Peyer's patch (tissue), 4 donors: ENCODE results near the gene NFYC. TPM values are rescaled to one million over a fixed set of nuclear protein-coding genes. Genes with fewer than 3 reads are reported as not detected.

Source experiments
- DNase-seq, 3 donors: peaks; one replicate each; pipeline ENCODE4 v3.0.0-alpha.2; 2017 to 2019
- H3K27ac ChIP-seq, 4 donors: fragments of 200-600 bp; sonication (generic); one replicate each; pipeline ENCODE4 v1.5.1; 2016 to 2019
- H3K27me3 ChIP-seq, 2 donors: fragments of 200-600 bp; sonication (generic); one replicate each; pipeline ENCODE4 v1.5.1; 2019
- H3K36me3 ChIP-seq, 3 donors: fragments of 200-600 bp; sonication (generic); one replicate each; pipeline ENCODE4 v1.5.1; 2016 to 2019
- H3K4me1 ChIP-seq, 4 donors: fragments of 200-600 bp; sonication (generic); one replicate each; pipeline ENCODE4 v1.5.1; 2016 to 2019
- H3K4me3 ChIP-seq, 4 donors: fragments of 200-600 bp; sonication (generic); 1 replicate in 3 of 4; 2 replicates in 1 of 4; pipeline ENCODE4 v1.5.1; 2016 to 2019; ENCODE audit warnings: mild to moderate bottlenecking in 1 of 4
- H3K9me3 ChIP-seq, 4 donors: fragments of 200-600 bp; sonication (generic); one replicate each; pipeline ENCODE4 v1.5.1; 2016 to 2019; ENCODE audit warnings: mild to moderate bottlenecking in 1 of 4
- CTCF ChIP-seq, 6 experiments: fragments of 450-650 bp in 4 of 6; fragments of 200-600 bp in 2 of 6; sonication (generic) in 1 of 6; IDR thresholded peaks; one replicate each; pipeline ENCODE4 v1.5.1; 2017 to 2019; ENCODE audit warnings: antibody characterized with exemption in 6 of 6, mild to moderate bottlenecking in 3 of 6, moderate library complexity in 1 of 6
- POLR2A ChIP-seq, 2 donors: fragments of 450-650 bp; IDR thresholded peaks; one replicate each; pipeline ENCODE4 v1.5.1; 2017; ENCODE audit warnings: antibody characterized with exemption in 2 of 2, mild to moderate bottlenecking in 2 of 2, moderate library complexity in 2 of 2
- total RNA-seq, 4 donors: library from RNA; depleted of rRNA; stranded (reverse); fragments of >200 nt; gene quantifications; one replicate each; pipeline ENCODE4 v1.1.0, GENCODE V29; 2016

Gene NFYC
- total RNA-seq, 4 donors from 2014 or later: 53.1 to 122 (median 65.0) TPM

- no peak for TF ChIP-seq POLR2A (IDR thresholded peaks at IDR 0.05)
- TF ChIP-seq CTCF (IDR thresholded peaks at IDR 0.05): no peak
- no peak overlapping the region for H3K27ac ChIP-seq
- no peaks in the 10 kb centered on the region for H3K9me3 ChIP-seq
- H3K4me3 ChIP-seq: no peak overlapping the region
- peaks cover 0 to 97% (median 0%) of the 10 kb centered on the region in 3 donors for H3K36me3 ChIP-seq
- DNase-seq: no peak
- no peaks in the 10 kb centered on the region for H3K4me1 ChIP-seq
- no peaks in the 10 kb centered on the region for H3K27me3 ChIP-seq
Observed at GRCh38 chr1:40764981-40765380, 73.5 kb downstream of the NFYC start.

- H3K36me3 ChIP-seq: peaks cover 0 to 97% (median 0%) of the 10 kb centered on the region in 3 donors
Observed at GRCh38 chr1:40766017-40766416, 74.5 kb downstream of the NFYC start.

GRCh38 chr1:40766560-40766959 lies 75.1 kb downstream of the NFYC start:
- DNase-seq: no peak
- no peaks in the 10 kb centered on the region for H3K4me1 ChIP-seq
- H3K4me3 ChIP-seq: no peak overlapping the region
- H3K27ac ChIP-seq: no peak overlapping the region
- H3K36me3 ChIP-seq: peaks cover 0 to 96% (median 0%) of the 10 kb centered on the region in 3 donors
- H3K9me3 ChIP-seq: no peaks in the 10 kb centered on the region
- TF ChIP-seq CTCF (IDR thresholded peaks at IDR 0.05): no peak
- no peak for TF ChIP-seq POLR2A (IDR thresholded peaks at IDR 0.05)
- no peaks in the 10 kb centered on the region for H3K27me3 ChIP-seq

More at GRCh38 chr1:40766017-40766416, 74.5 kb downstream of the NFYC start:
- H3K4me3 ChIP-seq: no peak overlapping the region
- no peak overlapping the region for H3K27ac ChIP-seq
- no peaks in the 10 kb centered on the region for H3K9me3 ChIP-seq
- TF ChIP-seq CTCF (IDR thresholded peaks at IDR 0.05) (no peak), POLR2A (IDR thresholded peaks at IDR 0.05) (no peak)
- no peaks in the 10 kb centered on the region for H3K4me1 ChIP-seq
- no peaks in the 10 kb centered on the region for H3K27me3 ChIP-seq
- no peak for DNase-seq

GRCh38 chr1:40768146-40768990 lies 76.9 kb downstream of the NFYC start:
- H3K36me3 ChIP-seq: peaks cover 0 to 93% (median 0%) of the 10 kb centered on the region in 3 donors
- no peaks in the 10 kb centered on the region for H3K9me3 ChIP-seq
- H3K4me1 ChIP-seq: peaks cover 0 to under 1% (median 0%) of the 10 kb centered on the region in 4 donors
- no peaks in the 10 kb centered on the region for H3K27me3 ChIP-seq
- TF ChIP-seq POLR2A (IDR thresholded peaks at IDR 0.05) (no peak), CTCF (IDR thresholded peaks at IDR 0.05) (no peak)
- H3K27ac ChIP-seq: no peak overlapping the region
- no peak overlapping the region for H3K4me3 ChIP-seq
- DNase-seq: no peak

GRCh38 chr1:40769815-40770214 lies 78.3 kb downstream of the NFYC start:
- Histone ChIP-seq H3K4me1 (peaks cover 0 to 7% (median 0%) of the 10 kb centered on the region in 4 donors), H3K27ac (no peak overlapping the region), H3K27me3 (no peaks in the 10 kb centered on the region), H3K4me3 (no peak overlapping the region), H3K9me3 (no peaks in the 10 kb centered on the region), H3K36me3 (peaks cover 0 to 78% (median 0%) of the 10 kb centered on the region in 3 donors)
- TF ChIP-seq POLR2A (IDR thresholded peaks at IDR 0.05): no peak
- no peak for TF ChIP-seq CTCF (IDR thresholded peaks at IDR 0.05)
- peak in 1 of 3 donors; percentile 35 for DNase-seq
